Measurements from ENCODE around the gene KIF6.

The KIF6 gene

DNA sequence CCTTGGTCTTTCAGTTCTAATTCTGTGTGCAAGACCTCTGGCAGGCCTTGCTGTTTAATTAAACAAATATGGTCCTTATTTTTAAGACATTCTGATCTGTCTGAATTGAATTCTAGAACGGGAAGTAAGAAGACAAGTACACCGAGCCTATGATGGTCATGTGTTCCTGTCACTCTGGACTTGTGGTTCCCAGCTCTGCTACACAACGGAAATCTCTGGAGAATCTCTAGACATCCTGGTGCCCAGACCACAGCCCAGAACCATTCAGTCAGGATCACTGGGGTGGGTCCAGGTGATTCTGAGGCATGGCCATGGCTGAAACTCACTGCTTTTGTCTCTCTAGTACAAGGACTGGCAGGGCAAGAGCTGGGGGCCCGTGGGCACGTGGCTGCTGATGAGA is 386.8 kb downstream of the KIF6 start:
- Histone ChIP-seq H3K36me3 (ENCODE audit: control insufficient read depth in 4 of 4, insufficient read depth in 4 of 4, low read length in 3 of 4) (no peaks in the 10 kb centered on the region), H3K4me3 (ENCODE audit: control insufficient read depth in 1 of 7, extremely low read depth in 1 of 7, insufficient read depth in 4 of 7, low read depth in 2 of 7, low read length in 6 of 7) (peak overlapping the region in 1 of 7 experiments; percentile 2), H3K27me3 (replicated peaks in 2 of 5; ENCODE audit: control insufficient read depth in 4 of 5, insufficient read depth in 5 of 5, low read length in 4 of 5) (no peaks in the 10 kb centered on the region), H3K4me1 (ENCODE audit: control extremely low read depth in 1 of 4, control insufficient read depth in 4 of 4, insufficient read depth in 4 of 4, low read length in 3 of 4) (peaks cover 37 to 94% (median 88%) of the 10 kb centered on the region in 4 experiments), H3K9me3 (ENCODE audit: control extremely low read depth in 1 of 5, control insufficient read depth in 4 of 5, insufficient read depth in 2 of 5, low read depth in 1 of 5, low read length in 4 of 5) (no peaks in the 10 kb centered on the region), H3K27ac (ENCODE audit: insufficient read depth in 1 of 2, low read depth in 1 of 2, low read length in 2 of 2, poor library complexity in 1 of 2, severe bottlenecking in 2 of 2) (no peak overlapping the region)
- ChIA-PET POLR2A (interaction anchor here (0.9 kb wide), 1 partner anchor 23 kb away, joined by 3 read pairs; no protein-coding TSS in a partner anchor), CTCF (interaction anchor here (1.0 to 5.4 kb wide), 7 partner anchors 9 to 148 kb away, joined by 3 to 31 read pairs (median 10); partner anchors contain the start of genes KCNK16 and KCNK17)
- WGBS (ENCODE audit: insufficient coverage): 11% methylated on average over 3 of the region's 5 CpGs
- peak in 2 of 3 donors; percentile 67 to 84 for DNase-seq

DNA sequence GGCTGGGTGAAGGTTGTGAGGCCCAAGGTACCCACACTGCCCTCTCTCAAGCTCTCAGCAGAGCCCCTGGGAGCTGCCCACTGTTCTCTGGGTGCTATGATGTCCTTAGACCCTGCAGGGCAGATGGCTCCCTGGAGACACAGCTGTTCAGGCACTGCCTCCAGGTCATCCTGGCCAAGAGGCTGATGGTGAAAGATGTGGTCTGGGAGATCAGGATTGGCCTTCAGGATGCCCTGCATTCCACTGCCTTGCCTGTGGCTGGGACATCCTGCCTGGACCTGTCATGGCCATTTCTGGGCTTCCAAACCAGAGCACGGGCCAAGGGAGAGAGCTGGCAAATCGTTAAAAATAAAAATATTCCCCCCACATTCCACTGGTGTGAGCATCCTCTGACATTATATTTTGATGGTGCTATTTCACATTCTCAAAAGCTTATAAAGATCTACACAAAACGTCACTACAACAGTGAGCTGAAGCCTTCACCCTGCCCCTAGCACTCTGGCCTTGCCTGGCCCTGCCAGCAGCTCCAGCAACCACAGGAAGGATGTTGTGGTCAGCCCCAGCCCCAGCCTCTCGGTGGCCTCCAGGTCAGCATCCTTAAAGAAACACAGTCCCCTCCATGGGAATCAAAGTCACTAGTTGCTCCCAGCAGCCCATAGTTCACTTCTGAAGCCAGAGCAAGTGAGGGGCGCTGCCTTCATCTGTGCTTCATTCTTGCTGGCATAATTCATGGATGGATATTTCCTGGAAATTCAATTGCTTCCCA is 389.2 kb downstream of the KIF6 start:
- H3K27me3 ChIP-seq (replicated peaks in 2 of 5; ENCODE audit: control insufficient read depth in 4 of 5, insufficient read depth in 5 of 5, low read length in 4 of 5): no peaks in the 10 kb centered on the region
- H3K9me3 ChIP-seq (ENCODE audit: control extremely low read depth in 1 of 5, control insufficient read depth in 4 of 5, insufficient read depth in 2 of 5, low read depth in 1 of 5, low read length in 4 of 5): no peaks in the 10 kb centered on the region
- H3K4me3 ChIP-seq (ENCODE audit: control insufficient read depth in 1 of 7, extremely low read depth in 1 of 7, insufficient read depth in 4 of 7, low read depth in 2 of 7, low read length in 6 of 7): peak overlapping the region in 4 of 7 experiments; percentile 6 to 50 (median 38)
- 0% methylated on average over 5 of the region's 5 CpGs for WGBS (ENCODE audit: insufficient coverage)
- peaks cover 30 to 81% (median 69%) of the 10 kb centered on the region in 4 experiments for H3K4me1 ChIP-seq (ENCODE audit: control extremely low read depth in 1 of 4, control insufficient read depth in 4 of 4, insufficient read depth in 4 of 4, low read length in 3 of 4)
- CTCF ChIA-PET: interaction anchor here (0.8 to 1.8 kb wide), 11 partner anchors 7 to 51 kb away, joined by 3 to 6 read pairs (median 4); no protein-coding TSS in a partner anchor
- H3K27ac ChIP-seq (ENCODE audit: insufficient read depth in 1 of 2, low read depth in 1 of 2, low read length in 2 of 2, poor library complexity in 1 of 2, severe bottlenecking in 2 of 2): no peak overlapping the region
- DNase-seq: peak; percentile 48 to 86 (median 84)
- POLR2A ChIA-PET: interaction anchor here (0.9 kb wide), 2 partner anchors 14 to 22 kb away, joined by 3 read pairs; partner anchors contain the start of gene KCNK17
- H3K36me3 ChIP-seq (ENCODE audit: control insufficient read depth in 4 of 4, insufficient read depth in 4 of 4, low read length in 3 of 4): no peaks in the 10 kb centered on the region

DNA sequence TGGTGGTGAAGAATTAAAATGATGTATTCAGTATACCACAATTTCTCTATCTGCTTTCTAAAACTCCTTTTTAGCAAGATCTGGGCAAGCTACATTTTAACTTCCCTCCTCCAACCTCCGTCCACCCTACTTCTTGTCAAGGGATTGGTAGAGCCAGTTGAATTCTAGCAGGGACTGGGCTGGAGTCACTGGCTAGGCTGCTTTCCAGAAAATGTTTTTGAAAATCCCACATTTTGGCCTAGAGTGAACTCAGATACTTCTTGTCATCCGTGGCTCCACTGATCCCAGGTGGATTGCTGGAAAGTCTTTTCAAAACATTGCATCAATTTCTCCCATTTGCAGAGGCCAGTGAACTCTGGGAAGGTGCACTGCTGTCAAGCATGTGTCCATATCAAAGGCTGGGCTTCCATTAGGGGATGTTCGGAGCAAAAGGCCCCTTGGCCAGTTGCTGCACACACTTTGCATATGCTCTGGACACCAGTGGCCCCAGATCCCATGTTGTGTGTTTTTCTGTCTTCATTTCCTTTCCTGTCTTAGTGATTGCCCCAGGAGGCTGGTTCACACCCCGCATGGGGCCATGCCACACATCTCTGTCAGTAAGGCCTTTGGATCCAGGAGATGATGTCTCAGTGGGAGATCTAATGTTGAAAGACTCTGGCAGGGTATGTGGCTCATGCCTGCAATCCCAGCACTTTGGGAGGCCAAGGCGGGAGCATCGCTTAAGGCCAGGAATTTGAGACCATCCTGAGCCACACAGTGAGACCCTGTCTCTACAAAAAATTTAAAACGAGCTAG is 391.4 kb downstream of the KIF6 start:
- CTCF ChIA-PET: interaction anchor here (0.5 to 2.1 kb wide), 5 partner anchors 8 to 174 kb away, joined by 3 to 7 read pairs (median 3); no protein-coding TSS in a partner anchor
- H3K27me3 ChIP-seq (replicated peaks in 2 of 5; ENCODE audit: control insufficient read depth in 4 of 5, insufficient read depth in 5 of 5, low read length in 4 of 5): no peaks in the 10 kb centered on the region
- no peaks in the 10 kb centered on the region for H3K9me3 ChIP-seq (ENCODE audit: control extremely low read depth in 1 of 5, control insufficient read depth in 4 of 5, insufficient read depth in 2 of 5, low read depth in 1 of 5, low read length in 4 of 5)
- no peak for DNase-seq
- POLR2A ChIA-PET: no interaction called here
- peaks cover 11 to 76% (median 61%) of the 10 kb centered on the region in 4 experiments for H3K4me1 ChIP-seq (ENCODE audit: control extremely low read depth in 1 of 4, control insufficient read depth in 4 of 4, insufficient read depth in 4 of 4, low read length in 3 of 4)
- H3K36me3 ChIP-seq (ENCODE audit: control insufficient read depth in 4 of 4, insufficient read depth in 4 of 4, low read length in 3 of 4): no peaks in the 10 kb centered on the region
- no peak overlapping the region for H3K27ac ChIP-seq (ENCODE audit: insufficient read depth in 1 of 2, low read depth in 1 of 2, low read length in 2 of 2, poor library complexity in 1 of 2, severe bottlenecking in 2 of 2)
- 96% methylated on average over 7 of the region's 7 CpGs for WGBS (ENCODE audit: insufficient coverage)
- no peak overlapping the region for H3K4me3 ChIP-seq (ENCODE audit: control insufficient read depth in 1 of 7, extremely low read depth in 1 of 7, insufficient read depth in 4 of 7, low read depth in 2 of 7, low read length in 6 of 7)

DNA sequence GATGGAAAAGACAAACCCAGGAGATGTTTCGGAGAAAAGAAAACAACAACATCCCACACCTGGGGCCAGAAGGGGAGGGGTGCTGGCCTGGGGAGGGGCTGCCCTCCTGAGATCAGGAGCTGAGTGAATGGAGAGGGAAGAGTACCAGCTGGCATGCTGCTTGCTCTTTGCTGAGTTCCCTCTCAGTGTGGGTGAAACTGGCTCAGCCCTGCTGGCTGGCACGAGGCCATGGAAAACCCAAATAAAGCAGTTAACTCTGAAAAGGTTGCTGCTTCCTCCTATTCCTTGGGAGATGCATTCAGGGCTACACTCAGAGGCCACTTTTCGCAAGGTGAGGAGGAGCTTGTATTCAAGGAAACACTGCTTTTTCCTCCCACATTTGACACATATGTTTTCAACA is 394.7 kb downstream of the KIF6 start:
- POLR2A ChIA-PET: interaction anchor here (2.5 kb wide), 1 partner anchor 9 kb away, joined by 5 read pairs; no protein-coding TSS in a partner anchor
- no peaks in the 10 kb centered on the region for H3K27me3 ChIP-seq (replicated peaks in 2 of 5; ENCODE audit: control insufficient read depth in 4 of 5, insufficient read depth in 5 of 5, low read length in 4 of 5)
- WGBS (ENCODE audit: insufficient coverage): 25% methylated on average over 3 of the region's 3 CpGs

DNA sequence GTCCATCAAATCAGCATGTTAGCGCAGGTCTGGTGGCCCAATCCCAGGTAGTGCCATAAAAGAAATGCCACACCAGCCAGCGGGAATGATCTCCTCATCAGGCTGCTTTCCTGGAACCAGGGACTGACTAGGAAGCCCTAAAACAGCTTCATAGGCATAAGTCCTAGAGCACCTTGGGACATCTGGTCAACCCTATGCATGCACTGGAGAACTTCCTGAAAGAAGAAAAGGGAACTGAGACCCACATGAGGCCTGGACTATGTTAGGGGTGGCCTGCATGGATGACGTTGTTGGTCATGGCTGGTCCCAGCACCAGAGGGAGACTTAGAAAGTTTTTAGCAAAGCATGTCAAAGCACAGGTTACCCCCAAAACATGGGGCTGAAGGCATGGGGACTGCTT is 395.2 kb downstream of the KIF6 start:
- POLR2A ChIA-PET: interaction anchor here (2.5 kb wide), 1 partner anchor 9 kb away, joined by 5 read pairs; no protein-coding TSS in a partner anchor
- Histone ChIP-seq H3K4me1 (ENCODE audit: control extremely low read depth in 1 of 4, control insufficient read depth in 4 of 4, insufficient read depth in 4 of 4, low read length in 3 of 4) (peaks cover 0 to 47% (median 28%) of the 10 kb centered on the region in 4 experiments), H3K27me3 (replicated peaks in 2 of 5; ENCODE audit: control insufficient read depth in 4 of 5, insufficient read depth in 5 of 5, low read length in 4 of 5) (no peaks in the 10 kb centered on the region), H3K36me3 (ENCODE audit: control insufficient read depth in 4 of 4, insufficient read depth in 4 of 4, low read length in 3 of 4) (no peaks in the 10 kb centered on the region), H3K4me3 (ENCODE audit: control insufficient read depth in 1 of 7, extremely low read depth in 1 of 7, insufficient read depth in 4 of 7, low read depth in 2 of 7, low read length in 6 of 7) (no peak overlapping the region), H3K9me3 (ENCODE audit: control extremely low read depth in 1 of 5, control insufficient read depth in 4 of 5, insufficient read depth in 2 of 5, low read depth in 1 of 5, low read length in 4 of 5) (no peaks in the 10 kb centered on the region), H3K27ac (ENCODE audit: insufficient read depth in 1 of 2, low read depth in 1 of 2, low read length in 2 of 2, poor library complexity in 1 of 2, severe bottlenecking in 2 of 2) (no peak overlapping the region)
- CTCF ChIA-PET: interaction anchor here (3.9 to 7.2 kb wide), 2 partner anchors 8 to 10 kb away, joined by 21 to 31 read pairs; partner anchors contain the start of gene KCNK16
- peak; percentile 40 to 80 (median 79) for DNase-seq
- 67% methylated on average over 3 of the region's 3 CpGs for WGBS (ENCODE audit: insufficient coverage)

More for the DNA sequence above, 394.7 kb downstream of the KIF6 start:
- Histone ChIP-seq H3K4me3 (ENCODE audit: control insufficient read depth in 1 of 7, extremely low read depth in 1 of 7, insufficient read depth in 4 of 7, low read depth in 2 of 7, low read length in 6 of 7) (no peak overlapping the region), H3K27ac (ENCODE audit: insufficient read depth in 1 of 2, low read depth in 1 of 2, low read length in 2 of 2, poor library complexity in 1 of 2, severe bottlenecking in 2 of 2) (no peak overlapping the region), H3K4me1 (ENCODE audit: control extremely low read depth in 1 of 4, control insufficient read depth in 4 of 4, insufficient read depth in 4 of 4, low read length in 3 of 4) (peaks cover 0 to 51% (median 32%) of the 10 kb centered on the region in 4 experiments), H3K36me3 (ENCODE audit: control insufficient read depth in 4 of 4, insufficient read depth in 4 of 4, low read length in 3 of 4) (no peaks in the 10 kb centered on the region), H3K9me3 (ENCODE audit: control extremely low read depth in 1 of 5, control insufficient read depth in 4 of 5, insufficient read depth in 2 of 5, low read depth in 1 of 5, low read length in 4 of 5) (no peaks in the 10 kb centered on the region)
- CTCF ChIA-PET: interaction anchor here (3.9 to 7.2 kb wide), 2 partner anchors 9 kb away, joined by 21 to 31 read pairs; partner anchors contain the start of gene KCNK16
- peak in 2 of 3 donors; percentile 61 to 65 for DNase-seq

DNA sequence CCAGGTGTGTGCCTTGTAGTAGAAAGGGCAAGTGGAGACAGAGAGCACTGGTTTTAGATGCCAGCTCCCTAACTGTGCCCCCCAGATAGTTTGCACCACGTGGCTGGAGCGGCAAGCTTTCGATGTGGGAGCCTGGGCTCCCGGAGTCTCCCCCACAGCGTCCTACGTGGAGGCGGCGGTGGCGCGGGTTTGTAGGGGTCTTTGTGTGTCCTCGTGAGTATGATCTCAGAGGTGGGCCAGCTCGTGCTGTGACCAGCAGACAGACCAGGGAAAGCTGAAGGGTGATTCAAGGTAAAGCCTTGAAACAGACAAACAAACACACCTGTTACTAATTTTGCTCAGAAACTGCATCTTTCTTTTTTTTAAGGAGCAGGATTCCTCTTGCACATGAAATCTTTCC is 397.1 kb downstream of the KIF6 start:
- ChIA-PET POLR2A (no interaction called here), CTCF (interaction anchor here (1.1 to 7.2 kb wide), 6 partner anchors 9 to 20 kb away, joined by 3 to 31 read pairs (median 8); no protein-coding TSS in a partner anchor)
- WGBS (ENCODE audit: insufficient coverage): 97% methylated on average over 12 of the region's 12 CpGs

More for the DNA sequence above, 397.1 kb downstream of the KIF6 start:
- H3K4me3 ChIP-seq (ENCODE audit: control insufficient read depth in 1 of 7, extremely low read depth in 1 of 7, insufficient read depth in 4 of 7, low read depth in 2 of 7, low read length in 6 of 7): no peak overlapping the region
- H3K27ac ChIP-seq (ENCODE audit: insufficient read depth in 1 of 2, low read depth in 1 of 2, low read length in 2 of 2, poor library complexity in 1 of 2, severe bottlenecking in 2 of 2): no peak overlapping the region
- no peak for DNase-seq
- peaks cover 0 to 31% (median 16%) of the 10 kb centered on the region in 4 experiments for H3K4me1 ChIP-seq (ENCODE audit: control extremely low read depth in 1 of 4, control insufficient read depth in 4 of 4, insufficient read depth in 4 of 4, low read length in 3 of 4)
- no peaks in the 10 kb centered on the region for H3K36me3 ChIP-seq (ENCODE audit: control insufficient read depth in 4 of 4, insufficient read depth in 4 of 4, low read length in 3 of 4)
- no peaks in the 10 kb centered on the region for H3K9me3 ChIP-seq (ENCODE audit: control extremely low read depth in 1 of 5, control insufficient read depth in 4 of 5, insufficient read depth in 2 of 5, low read depth in 1 of 5, low read length in 4 of 5)
- H3K27me3 ChIP-seq (replicated peaks in 2 of 5; ENCODE audit: control insufficient read depth in 4 of 5, insufficient read depth in 5 of 5, low read length in 4 of 5): no peaks in the 10 kb centered on the region
